Calu3 (cell line): ENCODE measurements around the gene IL19. TPM values are rescaled to one million over a fixed set of nuclear protein-coding genes. Genes with fewer than 3 reads are reported as not detected.
A peak's percentile ranks its signal among the peaks of the same experiment; 100 is the strongest.

ENCODE experiments used
- BruUV-seq: library from RNA; stranded (reverse); fragments of 400-500 nt; replicated peaks from 2 replicates; lab custom pipeline; 2021; lab: Mats Ljungman, UMichigan
- CTCF ChIA-PET: fragments of 300-600 bp; sonication (Branson Sonifier 250); formaldehyde crosslinking; loops from one replicate; lab custom pipeline; 2022; ENCODE audit warnings: antibody characterized with exemption; lab: Charles Lee
- DNase-seq: peaks from one replicate; pipeline ENCODE4 v3.0.0; 2022
- H3K27ac Mint-ChIP-seq: one replicate; pipeline ENCODE4 v1.8.0; 2022; ENCODE audit warnings: mixed read lengths; ENCODE audit not compliant: unreplicated experiment
- H3K27me3 Mint-ChIP-seq: one replicate; pipeline ENCODE4 v1.8.0; 2022; ENCODE audit warnings: mixed read lengths; ENCODE audit not compliant: unreplicated experiment
- H3K36me3 Mint-ChIP-seq: one replicate; pipeline ENCODE4 v1.8.0; 2022; ENCODE audit warnings: mild to moderate bottlenecking, moderate library complexity, mixed read lengths; ENCODE audit not compliant: insufficient read depth, unreplicated experiment
- H3K4me1 Mint-ChIP-seq: one replicate; pipeline ENCODE4 v1.8.0; 2022; ENCODE audit warnings: mild to moderate bottlenecking, low read depth, mixed read lengths; ENCODE audit not compliant: unreplicated experiment
- H3K4me3 Mint-ChIP-seq: one replicate; pipeline ENCODE4 v1.8.0; 2022; ENCODE audit warnings: mild to moderate bottlenecking, low read depth, moderate library complexity, mixed read lengths; ENCODE audit not compliant: unreplicated experiment
- H3K9me3 Mint-ChIP-seq: one replicate; pipeline ENCODE4 v1.8.0; 2022; ENCODE audit warnings: low read depth, mixed read lengths; ENCODE audit not compliant: unreplicated experiment
- intact Hi-C: fragments of 100-400 bp; cut with micrococcal nuclease; formaldehyde crosslinking; loops from one replicate; pipeline ENCODE4 v1.10.0; 2022; ENCODE audit not compliant: unreplicated experiment
- total RNA-seq: library from RNA; stranded (reverse); gene quantifications from 2 replicates; pipeline ENCODE4 v1.2.3, GENCODE V29; 2022
- TF ChIP-seq, protein P1 (sequence below): fragments of 200-600 bp; IDR thresholded peaks from one replicate; pipeline ENCODE4 v1.8.0; 2022; ENCODE audit warnings: antibody characterized with exemption; ENCODE audit not compliant: unreplicated experiment

IL19 gene
- total RNA-seq, 1 experiment from 2014 or later = not detected

DNA sequence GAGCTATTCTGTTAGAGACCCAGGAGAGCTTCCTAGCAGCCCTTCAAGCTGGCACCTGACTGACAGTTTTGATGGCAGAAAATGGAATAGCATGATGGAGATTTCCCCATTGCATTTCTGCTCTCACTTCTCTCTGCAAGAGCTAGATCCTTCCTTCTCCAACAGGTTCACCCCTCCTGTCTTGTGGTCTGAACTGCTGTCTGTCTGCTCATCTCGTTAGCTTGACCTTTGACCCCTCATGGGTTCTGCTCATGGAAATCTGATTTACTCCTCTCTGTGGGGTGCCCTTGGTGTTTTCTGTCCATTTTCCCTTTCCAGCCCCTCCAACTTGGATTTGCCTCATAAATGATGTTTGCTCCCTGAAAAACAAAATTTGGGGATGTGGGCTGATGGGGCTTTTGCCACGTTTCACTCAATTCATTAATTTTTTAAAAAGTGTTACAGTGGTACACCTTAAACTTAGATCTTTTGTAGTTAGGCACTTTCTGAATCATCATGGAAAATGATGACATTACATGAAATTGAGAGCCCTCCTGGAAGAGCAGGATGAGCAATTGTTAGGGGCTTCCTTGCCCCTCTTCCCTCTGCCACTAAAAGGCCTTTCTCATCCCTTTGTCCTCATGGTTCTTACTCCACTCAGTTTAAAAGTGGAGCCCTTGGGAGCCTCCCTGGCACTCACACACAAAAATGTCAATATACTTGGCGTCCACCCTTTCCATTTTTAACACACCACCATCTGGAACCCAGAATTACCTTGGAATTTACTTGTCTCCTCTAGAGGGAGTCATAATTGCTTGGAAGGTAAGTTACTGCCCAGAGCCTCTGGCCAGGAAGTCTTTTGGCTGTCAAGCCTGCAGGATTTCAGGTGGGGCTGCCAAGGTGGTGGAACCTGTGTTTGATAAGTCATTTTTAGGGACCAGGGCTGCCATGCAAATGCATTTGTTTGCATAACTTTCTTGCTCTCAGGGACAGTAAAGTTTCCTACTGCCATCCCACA is 31.9 kb upstream of the IL19 start:
- intact Hi-C loops = loop anchor here (1.0 to 10.0 kb wide), 3 partner anchors 69 to 336 kb away; no protein-coding TSS in a partner anchor
- DNase-seq = peak; percentile 45
- peak overlapping the region; percentile 8 for H3K27ac Mint-ChIP-seq
- CTCF ChIA-PET = interaction anchor here (0.6 to 1.1 kb wide), 3 partner anchors 10 to 243 kb away, joined by 3 to 8 read pairs (median 3); no protein-coding TSS in a partner anchor
- H3K9me3 Mint-ChIP-seq = no peaks in the 10 kb centered on the region
- H3K4me3 Mint-ChIP-seq = no peak overlapping the region
- BruUV-seq = no TSS peak
- H3K36me3 Mint-ChIP-seq = peaks cover 20% of the 10 kb centered on the region
- no peaks in the 10 kb centered on the region for H3K27me3 Mint-ChIP-seq
- TF ChIP-seq, protein P1, sequence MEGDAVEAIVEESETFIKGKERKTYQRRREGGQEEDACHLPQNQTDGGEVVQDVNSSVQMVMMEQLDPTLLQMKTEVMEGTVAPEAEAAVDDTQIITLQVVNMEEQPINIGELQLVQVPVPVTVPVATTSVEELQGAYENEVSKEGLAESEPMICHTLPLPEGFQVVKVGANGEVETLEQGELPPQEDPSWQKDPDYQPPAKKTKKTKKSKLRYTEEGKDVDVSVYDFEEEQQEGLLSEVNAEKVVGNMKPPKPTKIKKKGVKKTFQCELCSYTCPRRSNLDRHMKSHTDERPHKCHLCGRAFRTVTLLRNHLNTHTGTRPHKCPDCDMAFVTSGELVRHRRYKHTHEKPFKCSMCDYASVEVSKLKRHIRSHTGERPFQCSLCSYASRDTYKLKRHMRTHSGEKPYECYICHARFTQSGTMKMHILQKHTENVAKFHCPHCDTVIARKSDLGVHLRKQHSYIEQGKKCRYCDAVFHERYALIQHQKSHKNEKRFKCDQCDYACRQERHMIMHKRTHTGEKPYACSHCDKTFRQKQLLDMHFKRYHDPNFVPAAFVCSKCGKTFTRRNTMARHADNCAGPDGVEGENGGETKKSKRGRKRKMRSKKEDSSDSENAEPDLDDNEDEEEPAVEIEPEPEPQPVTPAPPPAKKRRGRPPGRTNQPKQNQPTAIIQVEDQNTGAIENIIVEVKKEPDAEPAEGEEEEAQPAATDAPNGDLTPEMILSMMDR = peak; percentile 48
- H3K4me1 Mint-ChIP-seq = peaks cover 14% of the 10 kb centered on the region

DNA sequence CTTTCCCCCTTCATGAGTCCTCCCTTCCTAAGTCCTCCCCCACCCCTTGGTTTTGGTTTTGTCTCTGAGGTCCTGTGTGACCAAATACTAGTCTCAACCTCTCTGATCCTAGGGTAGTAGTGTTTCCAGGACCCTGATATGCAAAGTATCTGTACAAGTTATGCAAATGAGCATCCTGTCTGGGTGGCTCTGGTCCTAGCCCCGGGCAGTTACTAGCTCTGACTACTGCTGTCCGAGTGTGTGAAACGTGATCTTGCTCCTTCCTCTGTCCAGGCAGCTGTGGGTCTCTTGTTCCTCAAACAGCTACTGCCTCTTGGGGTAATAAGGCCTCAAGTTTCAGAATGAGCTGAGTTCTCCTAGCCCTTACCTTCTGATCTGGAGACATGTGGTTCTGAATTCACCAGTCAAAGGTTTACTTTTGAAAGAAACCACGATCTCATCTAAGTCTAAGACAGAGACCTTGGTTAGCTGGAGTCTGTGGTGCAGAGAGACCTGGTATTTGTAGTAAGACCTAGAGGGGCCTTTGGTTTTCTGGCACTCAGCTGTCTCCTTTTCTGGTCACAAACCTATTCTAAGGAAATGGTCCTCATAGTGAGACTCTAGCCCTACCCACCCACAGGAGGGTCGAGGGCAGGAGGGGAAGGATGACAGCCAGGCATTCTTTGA is 31.0 kb upstream of the IL19 start:
- intact Hi-C loops = loop anchor here (1.0 to 10.0 kb wide), 3 partner anchors 68 to 335 kb away; no protein-coding TSS in a partner anchor
- CTCF ChIA-PET = interaction anchor here (0.6 to 1.1 kb wide), 3 partner anchors 21 to 173 kb away, joined by 3 to 6 read pairs (median 4); no protein-coding TSS in a partner anchor
- no peak for DNase-seq
- TF ChIP-seq, protein P1 = no peak
- Mint-ChIP-seq H3K4me3 (no peak overlapping the region), H3K4me1 (peaks cover 14% of the 10 kb centered on the region), H3K27ac (no peak overlapping the region), H3K36me3 (peaks cover 14% of the 10 kb centered on the region), H3K9me3 (no peaks in the 10 kb centered on the region), H3K27me3 (no peaks in the 10 kb centered on the region)
- no TSS peak for BruUV-seq

DNA sequence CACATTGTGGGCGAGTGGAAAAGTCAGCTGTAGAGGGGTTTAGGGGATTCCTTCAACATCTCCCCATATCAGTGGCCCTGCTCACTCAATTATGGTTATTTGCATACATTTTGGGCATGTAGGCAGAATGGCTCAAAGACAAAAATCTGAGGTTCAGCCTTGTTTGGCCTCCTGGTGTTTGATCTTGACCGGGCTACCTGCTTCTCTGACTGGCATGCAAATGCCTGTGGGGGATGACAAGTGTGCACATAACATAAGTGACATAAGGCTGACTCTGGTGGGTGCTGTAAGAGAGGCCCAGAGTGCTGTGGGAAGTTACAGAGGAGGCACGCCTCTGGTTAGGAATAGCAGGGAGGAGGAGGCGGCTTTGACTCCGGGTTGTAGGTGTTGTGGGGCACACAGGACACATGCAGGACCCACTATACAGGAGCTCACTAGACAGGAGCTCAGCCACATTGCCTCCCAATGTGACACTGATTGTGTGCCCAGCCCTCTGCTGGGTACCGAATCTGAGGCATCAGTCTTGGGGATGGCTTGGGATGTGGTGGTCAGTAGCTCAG is 29.4 kb upstream of the IL19 start:
- CTCF ChIA-PET = no interaction called here
- TF ChIP-seq, protein P1 = no peak
- BruUV-seq = no TSS peak

DNA sequence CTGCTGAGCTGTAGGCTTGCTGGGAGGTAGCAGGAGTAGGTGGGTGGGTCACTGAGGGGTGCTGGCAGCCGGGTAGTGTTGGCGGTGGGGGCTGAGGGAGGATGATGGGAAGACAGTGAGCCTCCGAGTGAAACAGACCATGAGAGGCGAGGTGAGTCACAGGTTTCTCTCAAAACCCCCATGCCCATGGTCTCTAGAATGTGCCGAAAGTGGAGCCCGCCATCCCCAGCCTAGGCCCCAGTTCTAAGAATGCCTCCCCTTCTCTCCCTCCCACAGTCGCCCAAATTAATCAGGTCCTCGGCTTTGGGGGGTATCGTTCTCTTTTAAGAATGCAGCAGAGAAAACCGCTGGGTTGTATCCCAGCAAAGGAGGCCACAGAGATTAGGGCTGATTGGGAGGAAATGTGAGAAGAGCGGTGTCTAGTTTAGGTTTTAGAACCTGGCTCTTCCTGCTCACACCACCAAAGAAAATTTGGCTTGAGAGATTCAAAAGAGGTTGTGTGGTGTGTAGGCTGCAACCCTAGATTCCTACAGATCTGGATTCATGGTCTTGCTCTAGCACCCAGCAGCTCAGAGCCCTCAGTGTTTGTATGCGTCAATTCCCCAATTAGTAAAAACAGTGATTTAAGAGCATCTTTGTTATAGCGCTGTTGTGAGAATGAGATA is 27.7 kb upstream of the IL19 start:
- CTCF ChIA-PET = no interaction called here
- BruUV-seq = no TSS peak

More for the DNA sequence above, 29.4 kb upstream of the IL19 start:
- H3K4me3 Mint-ChIP-seq = no peak overlapping the region
- H3K27me3 Mint-ChIP-seq = no peaks in the 10 kb centered on the region
- H3K9me3 Mint-ChIP-seq = no peaks in the 10 kb centered on the region
- H3K4me1 Mint-ChIP-seq = peaks cover 14% of the 10 kb centered on the region
- intact Hi-C loops = no loop called here
- H3K36me3 Mint-ChIP-seq = peaks cover 14% of the 10 kb centered on the region
- no peak for DNase-seq
- no peak overlapping the region for H3K27ac Mint-ChIP-seq

More for the DNA sequence above, 27.7 kb upstream of the IL19 start:
- no peaks in the 10 kb centered on the region for H3K9me3 Mint-ChIP-seq
- TF ChIP-seq, protein P1 = no peak
- intact Hi-C loops = no loop called here
- peaks cover 14% of the 10 kb centered on the region for H3K4me1 Mint-ChIP-seq
- H3K36me3 Mint-ChIP-seq = peaks cover 12% of the 10 kb centered on the region
- no peak overlapping the region for H3K27ac Mint-ChIP-seq
- peaks cover 4% of the 10 kb centered on the region for H3K27me3 Mint-ChIP-seq
- H3K4me3 Mint-ChIP-seq = no peak overlapping the region
- no peak for DNase-seq
